ENCODE measurements around the gene ACACA. TPM values are rescaled to one million over a fixed set of nuclear protein-coding genes. Genes with fewer than 3 reads are reported as not detected.
"Not testable (repeated sequence)": the region's sequence is repeated elsewhere in the genome, so short reads cannot be mapped to it uniquely, and the experiment has no call there.

Gene ACACA
- total and polyA plus RNA-seq, 2 donors from 2014 or later = 13.8 to 34.9 TPM

DNA sequence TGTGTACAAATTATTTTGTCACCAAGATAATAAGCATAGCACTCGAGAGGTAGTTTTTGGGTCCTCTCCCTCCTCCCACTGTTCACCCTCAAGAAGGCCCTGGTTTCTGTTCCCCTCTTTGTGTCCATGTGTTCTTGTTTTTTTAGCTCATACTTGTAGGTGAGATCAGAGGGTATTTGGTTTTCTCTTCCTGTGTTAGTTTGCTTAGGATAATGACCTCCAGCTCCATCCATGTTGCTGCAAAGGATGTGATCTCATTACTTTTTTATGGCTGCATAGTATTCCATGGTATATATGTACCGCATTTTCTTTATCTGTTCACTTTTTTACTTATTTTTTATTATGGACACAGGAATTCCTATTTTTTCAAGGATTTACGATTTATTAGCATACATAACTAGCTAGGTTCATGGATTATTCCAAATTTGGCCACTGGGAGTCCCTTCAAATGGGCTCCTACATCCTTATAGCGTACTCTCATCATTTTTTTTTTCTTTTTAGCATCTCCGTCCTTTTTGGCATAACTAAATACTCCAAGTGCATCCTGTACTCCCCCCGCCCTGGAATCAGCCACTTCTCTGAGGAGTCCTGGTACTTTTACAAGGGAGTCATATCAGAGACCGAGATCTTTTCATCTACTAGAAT, 7.4 kb upstream of the ACACA start:
- H3K4me1 ChIP-seq (ENCODE audit: control insufficient read depth in 2 of 3, insufficient read depth in 2 of 3, low read depth in 1 of 3, low read length in 3 of 3) = no peaks in the 10 kb centered on the region
- DNase-seq (no peak), FAIRE-seq (no peak)
- TF ChIP-seq, protein P1, sequence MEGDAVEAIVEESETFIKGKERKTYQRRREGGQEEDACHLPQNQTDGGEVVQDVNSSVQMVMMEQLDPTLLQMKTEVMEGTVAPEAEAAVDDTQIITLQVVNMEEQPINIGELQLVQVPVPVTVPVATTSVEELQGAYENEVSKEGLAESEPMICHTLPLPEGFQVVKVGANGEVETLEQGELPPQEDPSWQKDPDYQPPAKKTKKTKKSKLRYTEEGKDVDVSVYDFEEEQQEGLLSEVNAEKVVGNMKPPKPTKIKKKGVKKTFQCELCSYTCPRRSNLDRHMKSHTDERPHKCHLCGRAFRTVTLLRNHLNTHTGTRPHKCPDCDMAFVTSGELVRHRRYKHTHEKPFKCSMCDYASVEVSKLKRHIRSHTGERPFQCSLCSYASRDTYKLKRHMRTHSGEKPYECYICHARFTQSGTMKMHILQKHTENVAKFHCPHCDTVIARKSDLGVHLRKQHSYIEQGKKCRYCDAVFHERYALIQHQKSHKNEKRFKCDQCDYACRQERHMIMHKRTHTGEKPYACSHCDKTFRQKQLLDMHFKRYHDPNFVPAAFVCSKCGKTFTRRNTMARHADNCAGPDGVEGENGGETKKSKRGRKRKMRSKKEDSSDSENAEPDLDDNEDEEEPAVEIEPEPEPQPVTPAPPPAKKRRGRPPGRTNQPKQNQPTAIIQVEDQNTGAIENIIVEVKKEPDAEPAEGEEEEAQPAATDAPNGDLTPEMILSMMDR (IDR thresholded peaks at IDR 0.05; ENCODE audit: borderline replicate concordance, extremely low read depth, insufficient read depth) = no peak
- H3K4me3 ChIP-seq (ENCODE audit: low read length in 3 of 3) = no peak overlapping the region
- intact Hi-C loops (cut with DNase I) = no loop called here
- no peak overlapping the region for H3K27ac ChIP-seq (ENCODE audit: low read depth in 2 of 2, low read length in 2 of 2)
- H3K36me3 ChIP-seq (ENCODE audit: control insufficient read depth in 2 of 3, insufficient read depth in 3 of 3, low read length in 3 of 3) = peaks cover 0 to 6% (median 4%) of the 10 kb centered on the region in 3 donors
- H3K27me3 ChIP-seq (ENCODE audit: control insufficient read depth, insufficient read depth, low read length) = no peaks in the 10 kb centered on the region
- no peak overlapping the region for H3K9ac ChIP-seq (ENCODE audit: low read length in 3 of 3)
- no peaks in the 10 kb centered on the region for H3K9me3 ChIP-seq (ENCODE audit: control insufficient read depth in 2 of 3, insufficient read depth in 1 of 3, low read length in 3 of 3)

DNA sequence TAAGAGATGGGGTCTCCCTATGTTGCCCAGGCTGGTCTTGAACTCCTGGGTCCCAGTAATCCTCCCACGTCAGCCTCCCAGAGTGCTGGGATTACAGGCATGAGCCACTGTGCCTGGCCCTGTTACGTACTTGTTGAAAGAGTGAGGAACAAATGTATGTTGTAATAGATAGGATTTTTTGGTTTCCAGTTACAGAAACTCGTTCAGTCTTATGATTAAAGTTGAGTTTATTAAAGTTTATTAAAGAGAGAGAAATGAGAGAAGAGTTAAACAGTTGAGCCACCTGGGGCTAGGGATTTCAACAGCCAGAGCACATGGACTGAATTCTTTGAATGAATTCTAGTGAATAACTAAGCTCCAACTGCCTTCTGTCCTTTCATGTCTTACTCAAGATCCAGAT, 3.7 kb upstream of the ACACA start:
- no peaks in the 10 kb centered on the region for H3K27me3 ChIP-seq (ENCODE audit: control insufficient read depth, insufficient read depth, low read length)
- TF ChIP-seq, protein P1 (IDR thresholded peaks at IDR 0.05; ENCODE audit: borderline replicate concordance, extremely low read depth, insufficient read depth) = no peak
- H3K36me3 ChIP-seq (ENCODE audit: control insufficient read depth in 2 of 3, insufficient read depth in 3 of 3, low read length in 3 of 3) = peaks cover 0 to 6% (median 4%) of the 10 kb centered on the region in 3 donors
- H3K9ac ChIP-seq (ENCODE audit: low read length in 3 of 3) = no peak overlapping the region
- DNase-seq (no peak), FAIRE-seq (no peak)
- no peak overlapping the region for H3K27ac ChIP-seq (ENCODE audit: low read depth in 2 of 2, low read length in 2 of 2)
- peaks cover 0 to 6% (median 6%) of the 10 kb centered on the region in 3 donors for H3K4me1 ChIP-seq (ENCODE audit: control insufficient read depth in 2 of 3, insufficient read depth in 2 of 3, low read depth in 1 of 3, low read length in 3 of 3)
- no peak overlapping the region for H3K4me3 ChIP-seq (ENCODE audit: low read length in 3 of 3)
- intact Hi-C loops (cut with DNase I) = no loop called here
- H3K9me3 ChIP-seq (ENCODE audit: control insufficient read depth in 2 of 3, insufficient read depth in 1 of 3, low read length in 3 of 3) = no peaks in the 10 kb centered on the region

DNA sequence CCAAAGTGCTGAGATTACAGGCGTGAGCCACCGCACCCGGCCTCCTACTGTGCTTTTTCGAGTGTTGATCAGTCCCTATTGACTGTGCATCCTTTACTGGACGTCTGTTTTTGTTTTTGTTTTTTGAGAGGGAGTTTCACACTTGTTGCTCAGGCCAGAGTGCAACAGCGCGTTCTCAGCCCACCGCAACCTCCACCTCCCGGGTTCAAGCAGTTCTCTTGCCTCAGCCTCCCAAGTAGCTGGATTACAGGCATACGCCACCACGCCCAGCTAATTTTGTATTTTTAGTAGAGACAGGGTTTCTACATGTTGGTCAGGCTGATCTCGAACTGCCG, 1.5 kb upstream of the ACACA start:
- H3K27ac ChIP-seq (ENCODE audit: low read depth in 2 of 2, low read length in 2 of 2); H3K36me3 ChIP-seq (ENCODE audit: control insufficient read depth in 2 of 3, insufficient read depth in 3 of 3, low read length in 3 of 3); H3K9ac ChIP-seq (ENCODE audit: low read length in 3 of 3); FAIRE-seq; intact Hi-C loops (cut with DNase I); H3K4me3 ChIP-seq (ENCODE audit: low read length in 3 of 3); H3K9me3 ChIP-seq (ENCODE audit: control insufficient read depth in 2 of 3, insufficient read depth in 1 of 3, low read length in 3 of 3); H3K27me3 ChIP-seq (ENCODE audit: control insufficient read depth, insufficient read depth, low read length); DNase-seq: not testable (repeated sequence)
- H3K4me1 ChIP-seq (ENCODE audit: control insufficient read depth in 2 of 3, insufficient read depth in 2 of 3, low read depth in 1 of 3, low read length in 3 of 3) = peaks cover 0 to 11% (median 6%) of the 10 kb centered on the region in 3 donors

DNA sequence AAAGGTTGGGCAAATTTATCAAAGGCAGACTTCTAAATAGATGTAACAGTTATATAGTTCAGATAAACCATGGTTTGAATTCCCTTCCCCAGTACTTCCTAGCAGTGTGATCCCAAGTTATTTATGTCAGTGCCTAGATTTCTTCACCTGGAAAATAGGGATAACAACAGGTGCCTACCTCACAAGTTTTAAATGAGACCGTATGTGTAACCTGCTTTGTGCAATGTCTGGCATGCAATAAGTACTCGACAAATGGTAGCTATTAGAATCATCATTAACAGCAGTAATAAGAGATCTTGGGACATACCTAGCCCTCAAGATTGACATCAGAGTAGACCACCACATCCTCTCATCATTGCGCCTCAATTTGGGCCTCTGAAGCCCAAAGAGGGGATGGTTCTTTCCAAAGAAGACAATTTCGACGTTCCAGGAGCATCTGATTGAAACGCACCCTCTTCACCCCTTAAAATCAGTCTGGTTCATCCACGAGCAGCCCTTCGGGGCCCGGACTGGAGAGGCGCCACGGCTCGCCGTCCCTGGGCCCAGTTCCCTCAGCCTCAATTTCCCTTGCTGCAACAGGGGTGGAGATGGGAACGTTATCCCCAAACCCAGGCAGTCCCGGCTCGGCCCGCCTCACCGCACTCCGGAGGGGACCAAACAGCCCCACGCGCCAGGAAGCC, 541 bp downstream of the ACACA start:
- Histone ChIP-seq H3K27ac (ENCODE audit: low read depth in 2 of 2, low read length in 2 of 2) (peak overlapping the region; percentile 64 to 71), H3K9me3 (ENCODE audit: control insufficient read depth in 2 of 3, insufficient read depth in 1 of 3, low read length in 3 of 3) (no peaks in the 10 kb centered on the region), H3K36me3 (ENCODE audit: control insufficient read depth in 2 of 3, insufficient read depth in 3 of 3, low read length in 3 of 3) (no peaks in the 10 kb centered on the region), H3K27me3 (ENCODE audit: control insufficient read depth, insufficient read depth, low read length) (no peaks in the 10 kb centered on the region), H3K4me1 (ENCODE audit: control insufficient read depth in 2 of 3, insufficient read depth in 2 of 3, low read depth in 1 of 3, low read length in 3 of 3) (peaks cover 0 to 11% (median 6%) of the 10 kb centered on the region in 3 donors), H3K4me3 (ENCODE audit: low read length in 3 of 3) (peak overlapping the region; percentile 54 to 94 (median 68)), H3K9ac (ENCODE audit: low read length in 3 of 3) (peak overlapping the region; percentile 31 to 85 (median 35))
- TF ChIP-seq, protein P1 (IDR thresholded peaks at IDR 0.05; ENCODE audit: borderline replicate concordance, extremely low read depth, insufficient read depth) = no peak
- FAIRE-seq (no peak), DNase-seq (peak in 2 of 5 donors; percentile 13 to 65)
- intact Hi-C loops (cut with DNase I) = no loop called here

DNA sequence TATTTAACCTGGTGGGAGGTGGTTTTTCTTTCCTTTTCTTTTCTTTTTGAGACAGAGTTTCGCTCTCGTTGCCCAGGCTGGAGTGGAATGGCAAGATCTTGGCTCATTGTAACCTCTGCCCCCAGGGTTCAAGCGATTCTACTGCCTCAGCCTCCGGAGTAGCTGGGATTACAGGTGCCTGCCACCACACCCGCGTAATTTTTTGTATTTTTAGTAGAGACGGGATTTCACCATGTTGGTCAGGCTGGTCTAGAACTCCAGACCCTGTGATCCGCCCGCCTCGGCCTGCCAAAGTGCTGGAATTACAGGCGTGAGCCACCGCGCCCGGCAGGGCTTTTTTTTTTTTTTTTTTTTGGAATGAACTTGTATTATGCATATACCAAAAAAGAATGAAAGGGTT, 1.1 kb downstream of the ACACA start:
- H3K9me3 ChIP-seq (ENCODE audit: control insufficient read depth in 2 of 3, insufficient read depth in 1 of 3, low read length in 3 of 3); H3K27me3 ChIP-seq (ENCODE audit: control insufficient read depth, insufficient read depth, low read length); FAIRE-seq; H3K36me3 ChIP-seq (ENCODE audit: control insufficient read depth in 2 of 3, insufficient read depth in 3 of 3, low read length in 3 of 3); DNase-seq; H3K9ac ChIP-seq (ENCODE audit: low read length in 3 of 3); H3K27ac ChIP-seq (ENCODE audit: low read depth in 2 of 2, low read length in 2 of 2); intact Hi-C loops (cut with DNase I): not testable (repeated sequence)
- H3K4me3 ChIP-seq (ENCODE audit: low read length in 3 of 3) = peak overlapping the region in 1 of 3 donors; percentile 94
- H3K4me1 ChIP-seq (ENCODE audit: control insufficient read depth in 2 of 3, insufficient read depth in 2 of 3, low read depth in 1 of 3, low read length in 3 of 3) = peaks cover 0 to 11% (median 6%) of the 10 kb centered on the region in 3 donors

All from kidney (tissue), 14 donors.